CD14-positive monocyte (primary cell): ENCODE results near the gene IQSEC3. TPM values are rescaled to one million over a fixed set of nuclear protein-coding genes. Genes with fewer than 3 reads are reported as not detected.

Source experiments
- DNase-seq, 3 donors: peaks; one replicate each; pipeline ENCODE4 v3.0.0-alpha.2; 2011 to 2022
- H2AFZ ChIP-seq: 2 replicates; pipeline ENCODE4 v1.6.0; 2012; ENCODE audit warnings: mild to moderate bottlenecking, low read depth, low read length, inconsistent platforms; ENCODE audit not compliant: insufficient read depth, poor library complexity, severe bottlenecking
- H3K27ac ChIP-seq, 2 donors: 1 replicate in 1 of 2; 2 replicates in 1 of 2; pipeline ENCODE4 v1.5.1; 2012 to 2013; ENCODE audit warnings: low read length in 2 of 2, control low read depth in 1 of 2, inconsistent platforms in 1 of 2, low read depth in 1 of 2, mild to moderate bottlenecking in 1 of 2
- H3K27me3 ChIP-seq, 2 donors: one replicate each; pipeline versions ENCODE4 v1.6.0 to v1.6.1; 2011 to 2013; ENCODE audit warnings: low read length in 2 of 2; ENCODE audit not compliant: control insufficient read depth in 2 of 2, insufficient read depth in 2 of 2
- H3K36me3 ChIP-seq, 2 donors: replicated peaks in 1 of 2; 1 replicate in 1 of 2; 2 replicates in 1 of 2; pipeline versions ENCODE4 v1.5.1 to v1.6.1; 2012 to 2013; ENCODE audit warnings: low read length in 2 of 2, control low read depth in 1 of 2, inconsistent platforms in 1 of 2, mild to moderate bottlenecking in 1 of 2; ENCODE audit not compliant: insufficient read depth in 2 of 2, control insufficient read depth in 1 of 2
- H3K4me1 ChIP-seq, 2 donors: 1 replicate in 1 of 2; 2 replicates in 1 of 2; pipeline versions ENCODE4 v1.5.1 to v1.6.1; 2012 to 2013; ENCODE audit warnings: low read length in 2 of 2, control low read depth in 1 of 2, inconsistent platforms in 1 of 2, mild to moderate bottlenecking in 1 of 2, moderate library complexity in 1 of 2; ENCODE audit not compliant: insufficient read depth in 2 of 2, control insufficient read depth in 1 of 2
- H3K4me2 ChIP-seq: replicated peaks from 2 replicates; pipeline ENCODE3; 2012; ENCODE audit warnings: low read length, moderate library complexity, mild to moderate bottlenecking; ENCODE audit not compliant: poor library complexity, severe bottlenecking; ENCODE audit errors: extremely low read depth
- H3K4me3 ChIP-seq, 3 experiments: fragments of 200-600 bp in 1 of 3; sonication (generic) in 1 of 3; replicated peaks in 1 of 3; 1 replicate in 2 of 3; 2 replicates in 1 of 3; pipeline ENCODE4 v1.5.1; 2011 to 2013; ENCODE audit warnings: low read length in 3 of 3, mild to moderate bottlenecking in 3 of 3, control low read depth in 2 of 3, low read depth in 2 of 3, inconsistent platforms in 1 of 3, moderate library complexity in 1 of 3
- H3K79me2 ChIP-seq: 2 replicates; pipeline ENCODE4 v1.6.0; 2012; ENCODE audit warnings: mild to moderate bottlenecking, control low read depth, inconsistent platforms, low read length, moderate library complexity; ENCODE audit not compliant: insufficient read depth
- H3K9ac ChIP-seq: 2 replicates; pipeline ENCODE4 v1.6.0; 2017; ENCODE audit warnings: low read length, mild to moderate bottlenecking; ENCODE audit not compliant: insufficient read depth, poor library complexity, severe bottlenecking
- H3K9me3 ChIP-seq, 2 donors: replicated peaks in 1 of 2; 1 replicate in 1 of 2; 2 replicates in 1 of 2; pipeline versions ENCODE4 v1.5.1 to v1.6.1; 2012 to 2013; ENCODE audit warnings: low read length in 2 of 2, control low read depth in 1 of 2; ENCODE audit not compliant: control insufficient read depth in 1 of 2, insufficient read depth in 1 of 2
- H4K20me1 ChIP-seq: 2 replicates; pipeline ENCODE4 v1.6.0; 2012; ENCODE audit warnings: mild to moderate bottlenecking, low read length, control low read depth, moderate library complexity; ENCODE audit not compliant: insufficient read depth
- H3K27ac Mint-ChIP-seq, 7 donors: one replicate each; pipeline ENCODE4 v1.8.0; 2020; ENCODE audit warnings: mild to moderate bottlenecking in 7 of 7, mixed read lengths in 7 of 7, moderate library complexity in 6 of 7, inconsistent platforms in 2 of 7
- H3K27me3 Mint-ChIP-seq, 3 donors: one replicate each; pipeline ENCODE4 v1.8.0; 2021 to 2022; ENCODE audit warnings: low read depth in 3 of 3, mild to moderate bottlenecking in 3 of 3, mixed read lengths in 3 of 3, moderate library complexity in 3 of 3, inconsistent platforms in 1 of 3
- H3K36me3 Mint-ChIP-seq, 2 donors: one replicate each; pipeline ENCODE4 v1.8.0; 2020; ENCODE audit warnings: mixed read lengths in 2 of 2, inconsistent platforms in 1 of 2, mild to moderate bottlenecking in 1 of 2
- H3K4me1 Mint-ChIP-seq: one replicate; pipeline ENCODE4 v1.8.0; 2020; ENCODE audit warnings: mild to moderate bottlenecking, mixed read lengths
- H3K4me3 Mint-ChIP-seq, 2 donors: one replicate each; pipeline ENCODE4 v1.8.0; 2020; ENCODE audit warnings: mild to moderate bottlenecking in 2 of 2, mixed read lengths in 2 of 2, moderate library complexity in 1 of 2
- H3K9me3 Mint-ChIP-seq, 7 donors: one replicate each; pipeline ENCODE4 v1.8.0; 2020 to 2022; ENCODE audit warnings: mixed read lengths in 7 of 7, mild to moderate bottlenecking in 6 of 7, moderate library complexity in 6 of 7, inconsistent platforms in 2 of 7
- CTCF ChIP-seq: fragments of 200-600 bp; IDR thresholded peaks from one replicate; pipeline ENCODE4 v1.8.0; 2022; ENCODE audit warnings: antibody characterized with exemption, mild to moderate bottlenecking
- WGBS: methylation state at CpG from one replicate; pipeline ENCODE4 v1.1.5; 2013; ENCODE audit warnings: missing lambda C conversion rate; ENCODE audit not compliant: insufficient coverage; 5-methylcytosine and 5-hydroxymethylcytosine counted together
- intact Hi-C, 2 donors: fragments of 100-400 bp; cut with micrococcal nuclease; formaldehyde crosslinking; loops; one replicate each; pipeline versions ENCODE4 v1.15.0 to v1.15.1; 2023
- polyA plus RNA-seq, 3 donors: library from polyadenylated mRNA; depleted of rRNA in 1 of 3; unstranded in 2 of 3; stranded (reverse) in 1 of 3; fragments of 300-500 nt in 2 of 3; fragments of >200 nt in 1 of 3; fragmentation: Illumina TruSeq in 2 of 3; gene quantifications; 1 replicate in 2 of 3; 2 replicates in 1 of 3; pipeline ENCODE4 v1.2.3, GENCODE V29; 2012 to 2021

The IQSEC3 gene
- polyA plus RNA-seq, 3 donors, result not detected

- H3K27ac Mint-ChIP-seq, result no peak overlapping the region
- Histone ChIP-seq H3K27me3 (peaks cover 3 to 16% of the 10 kb centered on the region in 2 donors), H3K79me2 (no peaks in the 10 kb centered on the region), H3K9me3 (no peaks in the 10 kb centered on the region), H2AFZ (no peak overlapping the region), H4K20me1 (no peaks in the 10 kb centered on the region), H3K27ac (no peak overlapping the region), H3K4me1 (no peaks in the 10 kb centered on the region), H3K9ac (no peak overlapping the region), H3K36me3 (no peaks in the 10 kb centered on the region), H3K4me3 (no peak overlapping the region), H3K4me2 (no peak overlapping the region)
- H3K4me3 Mint-ChIP-seq, result no peak overlapping the region
- no peak for TF ChIP-seq CTCF
- no peaks in the 10 kb centered on the region for H3K36me3 Mint-ChIP-seq
- no CpG with 5 or more reads among the region's 2 CpGs for WGBS
- H3K4me1 Mint-ChIP-seq, result peaks cover 3% of the 10 kb centered on the region
- H3K27me3 Mint-ChIP-seq, result peaks cover 23 to 30% (median 30%) of the 10 kb centered on the region in 3 donors
- intact Hi-C loops, result no loop called here
- DNase-seq, result no peak
- H3K9me3 Mint-ChIP-seq, result peaks cover 0 to 6% (median 0%) of the 10 kb centered on the region in 7 donors
Measured at GRCh38 chr12:135138-135537, 68.6 kb downstream of the IQSEC3 start.

GRCh38 chr12:138171-138897 is 71.8 kb downstream of the IQSEC3 start:
- H4K20me1 ChIP-seq, result no peaks in the 10 kb centered on the region
- H3K4me1 ChIP-seq, result no peaks in the 10 kb centered on the region
- Mint-ChIP-seq H3K27ac (no peak overlapping the region), H3K36me3 (no peaks in the 10 kb centered on the region), H3K9me3 (peaks cover 0 to 6% (median 0%) of the 10 kb centered on the region in 7 donors), H3K27me3 (peaks cover 30 to 43% (median 39%) of the 10 kb centered on the region in 3 donors), H3K4me1 (peaks cover 3% of the 10 kb centered on the region), H3K4me3 (peak overlapping the region in 1 of 2 donors; percentile 42)
- H3K27ac ChIP-seq, result no peak overlapping the region
- H3K79me2 ChIP-seq, result no peaks in the 10 kb centered on the region
- peak overlapping the region; percentile 19 for H3K4me2 ChIP-seq
- no peak for TF ChIP-seq CTCF
- WGBS, result 86% methylated on average over 64 of the region's 64 CpGs
- intact Hi-C loops, result no loop called here
- H3K9me3 ChIP-seq, result no peaks in the 10 kb centered on the region
- no peak overlapping the region for H3K4me3 ChIP-seq
- H2AFZ ChIP-seq, result no peak overlapping the region
- peaks cover 4 to 22% of the 10 kb centered on the region in 2 donors for H3K27me3 ChIP-seq
- no peaks in the 10 kb centered on the region for H3K36me3 ChIP-seq
- no peak for DNase-seq
- no peak overlapping the region for H3K9ac ChIP-seq
